Keratinocyte (primary cell): ENCODE data around the gene ALK.

ENCODE experiments used
- EZH2 ChIP-seq: IDR thresholded peaks from one replicate; pipeline ENCODE4 v1.6.1; 2012; ENCODE audit warnings: inconsistent platforms, mild to moderate bottlenecking, low read length, moderate library complexity
- TF ChIP-seq, protein P1 (sequence below), 3 experiments: IDR thresholded peaks in 1 of 3; conservative IDR thresholded peaks in 1 of 3; optimal IDR thresholded peaks in 1 of 3; 2 replicates in 2 of 3; 3 replicates in 1 of 3; pipeline versions ENCODE3 to v1.5.1; 2011; ENCODE audit warnings: low read length in 3 of 3, mild to moderate bottlenecking in 3 of 3, moderate library complexity in 2 of 3, control low read depth in 1 of 3, inconsistent platforms in 1 of 3; ENCODE audit not compliant: insufficient read depth in 2 of 3; ENCODE audit errors: extremely low read depth in 1 of 3

GRCh38 chr2:29332540-29332939 lies 588.8 kb downstream of the ALK start:
- TF ChIP-seq, protein P1, sequence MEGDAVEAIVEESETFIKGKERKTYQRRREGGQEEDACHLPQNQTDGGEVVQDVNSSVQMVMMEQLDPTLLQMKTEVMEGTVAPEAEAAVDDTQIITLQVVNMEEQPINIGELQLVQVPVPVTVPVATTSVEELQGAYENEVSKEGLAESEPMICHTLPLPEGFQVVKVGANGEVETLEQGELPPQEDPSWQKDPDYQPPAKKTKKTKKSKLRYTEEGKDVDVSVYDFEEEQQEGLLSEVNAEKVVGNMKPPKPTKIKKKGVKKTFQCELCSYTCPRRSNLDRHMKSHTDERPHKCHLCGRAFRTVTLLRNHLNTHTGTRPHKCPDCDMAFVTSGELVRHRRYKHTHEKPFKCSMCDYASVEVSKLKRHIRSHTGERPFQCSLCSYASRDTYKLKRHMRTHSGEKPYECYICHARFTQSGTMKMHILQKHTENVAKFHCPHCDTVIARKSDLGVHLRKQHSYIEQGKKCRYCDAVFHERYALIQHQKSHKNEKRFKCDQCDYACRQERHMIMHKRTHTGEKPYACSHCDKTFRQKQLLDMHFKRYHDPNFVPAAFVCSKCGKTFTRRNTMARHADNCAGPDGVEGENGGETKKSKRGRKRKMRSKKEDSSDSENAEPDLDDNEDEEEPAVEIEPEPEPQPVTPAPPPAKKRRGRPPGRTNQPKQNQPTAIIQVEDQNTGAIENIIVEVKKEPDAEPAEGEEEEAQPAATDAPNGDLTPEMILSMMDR (optimal IDR thresholded peaks at IDR 0.05 in 1 of 3, IDR thresholded peaks at IDR 0.05 in 1 of 3, conservative IDR thresholded peaks at IDR 0.05 in 1 of 3; ENCODE audit: extremely low read depth in 1 of 3, insufficient read depth in 2 of 3, low read length in 3 of 3) = no peak
- no peak for TF ChIP-seq EZH2
